ENCODE results near the gene TRIM71.
"Not testable (repeated sequence)": the region's sequence is repeated elsewhere in the genome, so short reads cannot be mapped to it uniquely, and the experiment has no call there.

- not testable (repeated sequence) for TF ChIP-seq POLR2A (IDR thresholded peaks at IDR 0.05; ENCODE audit: low read depth, low read length); POLR2AphosphoS5 (IDR thresholded peaks at IDR 0.05; ENCODE audit: low read depth, low read length); TAF1 (IDR thresholded peaks at IDR 0.05; ENCODE audit: borderline replicate concordance, low read depth, low read length)
Measured at GRCh38 chr3:32801440-32801839, 16.4 kb upstream of the TRIM71 start.
